ENCODE measurements around the gene GPR157.
"Not testable (repeated sequence)": the region's sequence is repeated elsewhere in the genome, so short reads cannot be mapped to it uniquely, and the experiment has no call there.

GPR157 gene

GRCh38 chr1:9119745-9120144 lies 9.2 kb downstream of the GPR157 start:
- no peak for DNase-seq (ENCODE audit: low spot score)

GRCh38 chr1:9118186-9118585 lies 10.7 kb downstream of the GPR157 start:
- no peak for DNase-seq (ENCODE audit: low spot score)

- no peak for DNase-seq (ENCODE audit: low spot score)
These were observed 13.3 kb downstream of the GPR157 start for GRCh38 chr1:9115351-9116205.

- DNase-seq (ENCODE audit: low spot score), result no peak
These were observed 15.7 kb downstream of the GPR157 start for GRCh38 chr1:9112961-9113880.

- no peak for DNase-seq (ENCODE audit: low spot score)
These were observed 16.9 kb downstream of the GPR157 start for GRCh38 chr1:9111957-9112356.

GRCh38 chr1:9111357-9111691 lies 17.6 kb downstream of the GPR157 start:
- no peak for DNase-seq (ENCODE audit: low spot score)

- DNase-seq (ENCODE audit: low spot score), result peak; percentile 76
These were observed 18.1 kb downstream of the GPR157 start for GRCh38 chr1:9110669-9111356.

- DNase-seq (ENCODE audit: low spot score), result no peak
These were observed 20.7 kb downstream of the GPR157 start for GRCh38 chr1:9108056-9108665.

- DNase-seq (ENCODE audit: low spot score), result no peak
These were observed 21.8 kb downstream of the GPR157 start for GRCh38 chr1:9107136-9107535.

- no peak for DNase-seq (ENCODE audit: low spot score)
These were observed 22.6 kb downstream of the GPR157 start for GRCh38 chr1:9106286-9106685.

GRCh38 chr1:9105336-9105867 lies 23.5 kb downstream of the GPR157 start:
- DNase-seq (ENCODE audit: low spot score), result no peak

- DNase-seq (ENCODE audit: low spot score), result no peak
These were observed 27.3 kb downstream of the GPR157 start for GRCh38 chr1:9101510-9102146.

GRCh38 chr1:9100471-9101043 lies 28.3 kb downstream of the GPR157 start:
- DNase-seq (ENCODE audit: low spot score), result no peak

- no peak for DNase-seq (ENCODE audit: low spot score)
These were observed 29.3 kb downstream of the GPR157 start for GRCh38 chr1:9099555-9099954.

- no peak for DNase-seq (ENCODE audit: low spot score)
These were observed 30.8 kb downstream of the GPR157 start for GRCh38 chr1:9097947-9098705.

GRCh38 chr1:9095818-9096217 lies 33.1 kb downstream of the GPR157 start:
- no peak for DNase-seq (ENCODE audit: low spot score)

- not testable (repeated sequence) for DNase-seq (ENCODE audit: low spot score)
These were observed 34.8 kb downstream of the GPR157 start for GRCh38 chr1:9093996-9094595.

GRCh38 chr1:9093581-9093980 lies 35.3 kb downstream of the GPR157 start:
- DNase-seq (ENCODE audit: low spot score), result no peak

- no peak for DNase-seq (ENCODE audit: low spot score)
These were observed 35.8 kb downstream of the GPR157 start for GRCh38 chr1:9093091-9093490.
